ENCODE results near the gene UBAP1.
"Not testable (repeated sequence)": the region's sequence is repeated elsewhere in the genome, so short reads cannot be mapped to it uniquely, and the experiment has no call there.

The UBAP1 gene

DNA sequence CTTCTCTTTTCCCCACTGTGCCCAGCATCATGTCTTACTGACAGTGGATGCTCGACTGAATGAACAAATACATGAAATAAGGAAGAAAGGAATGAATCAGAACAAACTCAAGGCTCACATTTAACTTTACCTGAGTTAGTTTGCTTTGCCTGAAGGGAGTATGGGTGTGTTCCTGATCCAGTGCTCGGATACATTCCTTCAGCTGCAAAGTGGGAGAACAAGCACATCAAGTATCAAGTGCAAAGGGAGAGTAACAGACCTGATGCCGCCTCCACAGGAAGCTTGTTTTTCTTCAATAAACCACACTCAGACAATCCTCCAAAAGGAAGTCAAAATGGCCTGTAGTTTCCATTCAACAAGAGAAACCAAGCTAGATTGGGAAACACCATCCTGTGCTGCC, 84.1 kb downstream of the UBAP1 start:
- DNase-seq (ENCODE audit: low read depth): no peak

- DNase-seq (ENCODE audit: low read depth): no peak
These were observed 88.8 kb downstream of the UBAP1 start for GRCh38 chr9:34267660-34268059.

- DNase-seq (ENCODE audit: low read depth): no peak
These were observed 92.6 kb downstream of the UBAP1 start for GRCh38 chr9:34271265-34272006.

GRCh38 chr9:34272101-34272541, 93.3 kb downstream of the UBAP1 start:
- DNase-seq (ENCODE audit: low read depth): no peak

DNA sequence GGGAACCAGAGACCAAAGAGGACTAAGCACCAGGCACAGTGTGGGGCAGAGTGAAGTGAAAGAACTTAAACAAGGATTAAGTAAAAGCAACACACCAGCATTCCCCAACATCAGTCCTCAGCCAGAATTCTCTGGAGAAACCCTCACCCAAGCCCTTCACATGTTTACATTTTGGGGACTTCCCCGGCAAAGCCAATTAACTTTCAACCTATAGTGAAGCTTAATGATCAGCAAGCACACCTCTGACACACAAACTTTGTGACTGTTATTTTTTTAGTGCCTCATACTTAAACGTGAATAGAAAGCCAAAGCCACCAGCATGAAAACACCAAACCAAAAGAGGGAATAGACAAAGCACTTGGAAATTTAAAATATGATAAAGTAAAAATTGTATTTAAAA, 94.7 kb downstream of the UBAP1 start:
- not testable (repeated sequence) for DNase-seq (ENCODE audit: low read depth)

DNA sequence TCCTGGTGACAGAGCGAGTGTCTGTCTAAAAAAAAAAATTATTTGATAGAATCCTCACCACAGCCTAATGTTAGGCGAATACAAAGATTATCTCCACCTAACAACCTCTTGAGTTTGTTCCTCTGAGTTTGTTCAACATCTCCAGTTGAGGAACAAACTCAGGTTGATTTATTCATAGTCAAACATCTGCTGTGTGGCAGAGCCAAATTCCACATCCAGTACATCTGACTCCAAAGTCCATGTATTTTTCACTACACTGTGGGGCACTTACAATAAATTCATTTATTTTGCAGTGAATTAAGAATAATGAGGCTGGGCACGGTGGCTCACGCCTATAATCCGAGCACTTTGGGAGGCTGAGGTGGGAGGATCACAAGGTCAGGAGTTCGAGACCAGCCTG, 97.0 kb downstream of the UBAP1 start:
- no peak for DNase-seq (ENCODE audit: low read depth)

DNA sequence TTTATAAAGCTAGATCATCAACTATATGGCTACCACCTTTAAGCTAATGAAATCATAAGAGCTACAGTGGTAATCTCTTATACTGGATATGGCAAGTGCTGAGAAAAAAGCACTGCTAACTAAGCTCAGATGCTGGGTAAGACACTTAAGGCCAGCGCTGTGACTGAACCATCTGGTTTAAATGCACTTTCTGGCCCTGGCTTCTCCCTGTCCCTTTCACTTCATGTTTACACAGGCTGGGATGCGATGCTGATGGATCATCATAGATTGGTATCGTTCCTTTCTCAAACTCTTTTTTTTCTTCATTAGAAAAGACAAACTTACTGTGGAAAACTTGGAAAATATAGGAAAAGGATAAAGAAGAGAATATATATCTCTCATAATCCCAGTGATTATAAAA, 97.9 kb downstream of the UBAP1 start:
- no peak for DNase-seq (ENCODE audit: low read depth)

DNA sequence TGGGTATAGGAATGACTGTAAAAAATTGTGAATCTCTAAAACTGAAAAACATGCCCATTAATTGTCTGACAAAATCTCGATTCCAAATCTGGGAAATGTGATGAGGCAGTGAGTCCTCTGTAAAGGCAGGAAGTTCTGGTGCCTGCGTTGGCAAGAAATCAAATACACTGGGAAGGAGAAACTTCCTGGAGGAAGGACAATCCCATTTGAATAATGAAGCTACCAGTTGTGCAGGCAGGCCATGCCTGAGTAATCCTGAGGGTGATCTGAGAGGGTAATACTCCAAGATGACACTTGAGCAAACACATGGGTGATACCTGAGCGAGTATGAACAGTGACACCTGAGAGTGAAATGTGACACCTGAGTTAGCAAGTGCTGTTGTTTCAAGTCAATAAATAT, 100.6 kb downstream of the UBAP1 start:
- no peak for DNase-seq (ENCODE audit: low read depth)

DNA sequence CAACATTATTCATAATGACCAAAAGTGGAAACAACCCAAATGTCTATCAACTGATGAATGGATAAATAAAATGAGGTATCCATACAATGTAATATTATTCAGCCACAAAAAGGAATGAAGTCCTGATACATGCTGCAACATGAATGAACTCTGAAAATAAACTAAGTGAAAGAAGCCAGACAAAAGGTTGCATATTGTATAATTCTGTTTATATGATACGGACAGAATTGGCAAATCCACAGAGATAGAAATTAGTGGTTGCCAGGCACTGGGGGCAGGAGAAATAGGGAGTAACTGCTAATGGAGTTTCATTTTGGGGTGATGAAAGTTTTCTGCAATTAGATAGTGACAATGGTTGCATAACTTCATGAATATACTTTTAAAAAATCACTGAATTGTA, 103.3 kb downstream of the UBAP1 start:
- peak; percentile 6 for DNase-seq (ENCODE audit: low read depth)

- no peak for DNase-seq (ENCODE audit: low read depth)
These were observed 110.3 kb downstream of the UBAP1 start for GRCh38 chr9:34289159-34289558.

DNA sequence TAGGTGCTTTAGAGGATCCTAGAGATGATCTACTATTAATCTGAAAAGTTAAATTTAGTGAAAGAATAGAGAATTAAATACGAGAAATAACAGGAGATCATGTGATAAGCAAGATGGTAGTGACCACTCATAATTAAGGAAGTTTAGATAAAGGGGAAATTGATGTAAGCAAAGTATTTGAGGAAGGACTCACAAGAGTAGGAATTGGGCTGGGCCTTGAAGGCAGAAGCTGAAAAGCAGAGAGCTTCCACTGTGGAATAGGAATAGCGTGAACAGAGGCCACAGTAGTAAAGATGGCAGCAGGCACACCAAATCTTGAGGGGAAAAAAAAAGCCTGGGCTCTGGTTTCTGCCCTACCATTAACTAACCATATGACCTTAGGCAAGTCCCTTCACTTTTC, 112.2 kb downstream of the UBAP1 start:
- no peak for DNase-seq (ENCODE audit: low read depth)

DNA sequence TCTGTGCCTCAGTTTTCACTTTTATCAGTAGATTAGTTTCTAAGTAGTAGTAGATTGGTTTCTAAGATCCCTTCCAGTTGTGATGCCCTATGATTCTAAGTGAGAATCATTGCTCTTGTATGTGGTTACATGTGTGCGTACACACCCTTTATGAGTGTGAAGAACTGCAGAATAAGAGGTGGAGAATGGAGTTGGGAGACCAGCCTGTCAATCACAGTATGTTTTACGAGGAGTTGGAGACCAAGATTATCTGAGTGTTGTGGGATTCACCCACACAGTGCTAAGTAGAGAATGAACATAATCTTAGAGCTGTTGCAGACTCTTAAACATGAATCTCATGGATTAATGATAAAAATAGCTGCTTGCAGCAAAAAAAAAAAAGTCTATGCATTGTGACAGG, 112.6 kb downstream of the UBAP1 start:
- DNase-seq (ENCODE audit: low read depth): no peak

- no peak for DNase-seq (ENCODE audit: low read depth)
These were observed 113.7 kb downstream of the UBAP1 start for GRCh38 chr9:34292552-34292951.

- not testable (repeated sequence) for DNase-seq (ENCODE audit: low read depth)
These were observed 122.2 kb downstream of the UBAP1 start for GRCh38 chr9:34301064-34301463.
